SK-N-SH treated with all-trans-retinoic acid at 6 μM for 48 hours (cell line): Measurements from ENCODE around the gene FHOD3.

Experiments
- ARNTL ChIP-seq: fragments of 450-650 bp; formaldehyde crosslinking; IDR thresholded peaks from 2 replicates; pipeline ENCODE4 v1.5.0; 2020; ENCODE audit warnings: low read depth, mild to moderate bottlenecking, moderate library complexity, borderline replicate concordance
- CSDC2 ChIP-seq: fragments of 250-450 bp; sonication (Bioruptor Pico); IDR thresholded peaks from 2 replicates; pipeline ENCODE4 v1.5.0; 2020; ENCODE audit warnings: mild to moderate bottlenecking, moderate library complexity
- ESRRG ChIP-seq: fragments of 250-450 bp; sonication (Bioruptor Pico); IDR thresholded peaks from 2 replicates; pipeline ENCODE4 v1.6.1; 2021; ENCODE audit warnings: mild to moderate bottlenecking
- OSR1 ChIP-seq: fragments of 250-450 bp; sonication (Bioruptor Pico); IDR thresholded peaks from 2 replicates; pipeline ENCODE4 v1.8.0; 2022; ENCODE audit warnings: moderate library complexity, mild to moderate bottlenecking, inconsistent platforms
- PPARA ChIP-seq: fragments of 250-450 bp; sonication (Bioruptor Pico); IDR thresholded peaks from 2 replicates; pipeline ENCODE4 v1.5.0; 2020; ENCODE audit warnings: mild to moderate bottlenecking, borderline replicate concordance
- SNAI2 ChIP-seq: fragments of 250-450 bp; sonication (Bioruptor Pico); IDR thresholded peaks from 2 replicates; pipeline ENCODE4 v1.5.0; 2020; ENCODE audit warnings: mild to moderate bottlenecking, moderate library complexity
- TOX ChIP-seq: fragments of 250-450 bp; sonication (Bioruptor Pico); IDR thresholded peaks from 2 replicates; pipeline ENCODE4 v1.8.0; 2021; ENCODE audit warnings: mild to moderate bottlenecking, moderate library complexity, borderline replicate concordance
- ZFP3 ChIP-seq: fragments of 250-450 bp; sonication (Bioruptor Pico); IDR thresholded peaks from 2 replicates; pipeline ENCODE4 v1.5.0; 2020; ENCODE audit warnings: mild to moderate bottlenecking, moderate library complexity
- ZFP30 ChIP-seq: fragments of 450-650 bp; formaldehyde crosslinking; IDR thresholded peaks from 2 replicates; pipeline ENCODE4 v1.5.0; 2022; ENCODE audit warnings: mild to moderate bottlenecking, moderate library complexity
- TF ChIP-seq, protein P1 (sequence below): fragments of 250-450 bp; sonication (Bioruptor Pico); IDR thresholded peaks from 2 replicates; pipeline ENCODE4 v1.5.1; 2020; ENCODE audit warnings: low read depth, mild to moderate bottlenecking, moderate library complexity
- TF ChIP-seq, protein P2 (sequence below): fragments of 250-450 bp; sonication (Bioruptor Pico); IDR thresholded peaks from 2 replicates; pipeline ENCODE4 v1.5.0; 2020; ENCODE audit warnings: mild to moderate bottlenecking, moderate library complexity
- TF ChIP-seq, protein P3 (sequence below): fragments of 250-450 bp; sonication (Bioruptor Pico); IDR thresholded peaks from 2 replicates; pipeline ENCODE4 v1.8.0; 2020; ENCODE audit warnings: mild to moderate bottlenecking, moderate library complexity, borderline replicate concordance

DNA sequence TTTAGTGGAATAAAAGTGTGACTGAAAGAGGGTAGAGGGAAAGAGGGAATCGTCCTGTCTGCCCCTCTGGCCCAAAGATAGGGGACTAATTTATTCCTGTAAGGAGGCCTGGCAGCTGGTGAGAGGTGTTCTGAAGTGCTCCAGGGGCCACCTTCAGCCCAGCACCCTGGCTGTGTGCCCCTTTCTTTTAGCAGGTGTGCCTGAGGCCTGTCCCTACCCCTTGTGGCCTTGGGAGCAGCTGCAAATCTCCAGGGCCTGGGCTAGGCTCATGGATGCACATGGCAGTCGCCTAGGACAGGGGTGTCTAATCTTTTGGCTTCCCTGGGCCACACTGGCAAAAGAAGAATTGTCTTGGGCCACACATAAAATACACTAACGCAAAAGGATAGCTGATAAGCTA lies 37.3 kb downstream of the FHOD3 start:
- TF ChIP-seq OSR1 (CRISPR knock-in tag) (no peak), ZFP30 (CRISPR knock-in tag) (no peak), ARNTL (no peak), PPARA (CRISPR knock-in tag) (no peak), SNAI2 (CRISPR knock-in tag) (no peak), ZFP3 (no peak), ESRRG (CRISPR knock-in tag) (no peak), TOX (CRISPR knock-in tag) (no peak), CSDC2 (no peak)
- TF ChIP-seq, protein P1, sequence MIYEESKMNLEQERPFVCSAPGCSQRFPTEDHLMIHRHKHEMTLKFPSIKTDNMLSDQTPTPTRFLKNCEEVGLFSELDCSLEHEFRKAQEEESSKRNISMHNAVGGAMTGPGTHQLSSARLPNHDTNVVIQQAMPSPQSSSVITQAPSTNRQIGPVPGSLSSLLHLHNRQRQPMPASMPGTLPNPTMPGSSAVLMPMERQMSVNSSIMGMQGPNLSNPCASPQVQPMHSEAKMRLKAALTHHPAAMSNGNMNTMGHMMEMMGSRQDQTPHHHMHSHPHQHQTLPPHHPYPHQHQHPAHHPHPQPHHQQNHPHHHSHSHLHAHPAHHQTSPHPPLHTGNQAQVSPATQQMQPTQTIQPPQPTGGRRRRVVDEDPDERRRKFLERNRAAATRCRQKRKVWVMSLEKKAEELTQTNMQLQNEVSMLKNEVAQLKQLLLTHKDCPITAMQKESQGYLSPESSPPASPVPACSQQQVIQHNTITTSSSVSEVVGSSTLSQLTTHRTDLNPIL (CRISPR knock-in tag) = no peak
- TF ChIP-seq, protein P2, sequence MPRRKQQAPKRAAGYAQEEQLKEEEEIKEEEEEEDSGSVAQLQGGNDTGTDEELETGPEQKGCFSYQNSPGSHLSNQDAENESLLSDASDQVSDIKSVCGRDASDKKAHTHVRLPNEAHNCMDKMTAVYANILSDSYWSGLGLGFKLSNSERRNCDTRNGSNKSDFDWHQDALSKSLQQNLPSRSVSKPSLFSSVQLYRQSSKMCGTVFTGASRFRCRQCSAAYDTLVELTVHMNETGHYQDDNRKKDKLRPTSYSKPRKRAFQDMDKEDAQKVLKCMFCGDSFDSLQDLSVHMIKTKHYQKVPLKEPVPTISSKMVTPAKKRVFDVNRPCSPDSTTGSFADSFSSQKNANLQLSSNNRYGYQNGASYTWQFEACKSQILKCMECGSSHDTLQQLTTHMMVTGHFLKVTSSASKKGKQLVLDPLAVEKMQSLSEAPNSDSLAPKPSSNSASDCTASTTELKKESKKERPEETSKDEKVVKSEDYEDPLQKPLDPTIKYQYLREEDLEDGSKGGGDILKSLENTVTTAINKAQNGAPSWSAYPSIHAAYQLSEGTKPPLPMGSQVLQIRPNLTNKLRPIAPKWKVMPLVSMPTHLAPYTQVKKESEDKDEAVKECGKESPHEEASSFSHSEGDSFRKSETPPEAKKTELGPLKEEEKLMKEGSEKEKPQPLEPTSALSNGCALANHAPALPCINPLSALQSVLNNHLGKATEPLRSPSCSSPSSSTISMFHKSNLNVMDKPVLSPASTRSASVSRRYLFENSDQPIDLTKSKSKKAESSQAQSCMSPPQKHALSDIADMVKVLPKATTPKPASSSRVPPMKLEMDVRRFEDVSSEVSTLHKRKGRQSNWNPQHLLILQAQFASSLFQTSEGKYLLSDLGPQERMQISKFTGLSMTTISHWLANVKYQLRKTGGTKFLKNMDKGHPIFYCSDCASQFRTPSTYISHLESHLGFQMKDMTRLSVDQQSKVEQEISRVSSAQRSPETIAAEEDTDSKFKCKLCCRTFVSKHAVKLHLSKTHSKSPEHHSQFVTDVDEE (CRISPR knock-in tag) = no peak
- TF ChIP-seq, protein P3, sequence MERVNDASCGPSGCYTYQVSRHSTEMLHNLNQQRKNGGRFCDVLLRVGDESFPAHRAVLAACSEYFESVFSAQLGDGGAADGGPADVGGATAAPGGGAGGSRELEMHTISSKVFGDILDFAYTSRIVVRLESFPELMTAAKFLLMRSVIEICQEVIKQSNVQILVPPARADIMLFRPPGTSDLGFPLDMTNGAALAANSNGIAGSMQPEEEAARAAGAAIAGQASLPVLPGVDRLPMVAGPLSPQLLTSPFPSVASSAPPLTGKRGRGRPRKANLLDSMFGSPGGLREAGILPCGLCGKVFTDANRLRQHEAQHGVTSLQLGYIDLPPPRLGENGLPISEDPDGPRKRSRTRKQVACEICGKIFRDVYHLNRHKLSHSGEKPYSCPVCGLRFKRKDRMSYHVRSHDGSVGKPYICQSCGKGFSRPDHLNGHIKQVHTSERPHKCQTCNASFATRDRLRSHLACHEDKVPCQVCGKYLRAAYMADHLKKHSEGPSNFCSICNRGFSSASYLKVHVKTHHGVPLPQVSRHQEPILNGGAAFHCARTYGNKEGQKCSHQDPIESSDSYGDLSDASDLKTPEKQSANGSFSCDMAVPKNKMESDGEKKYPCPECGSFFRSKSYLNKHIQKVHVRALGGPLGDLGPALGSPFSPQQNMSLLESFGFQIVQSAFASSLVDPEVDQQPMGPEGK (CRISPR knock-in tag) = no peak
